SK-N-SH (cell line): Measurements from ENCODE around the gene PRKAG1. TPM values are rescaled to one million over a fixed set of nuclear protein-coding genes. Genes with fewer than 3 reads are reported as not detected.

Experiments used
- CTCF ChIA-PET: fragments of 300-600, 350-600 bp; formaldehyde crosslinking; extraction: SDS; loops from one replicate; lab custom pipeline; 2021; lab: Yijun Ruan, JAX
- POLR2A ChIA-PET: fragments of 350-600 bp; sonication (Branson Sonifier 250); formaldehyde crosslinking; extraction: SDS; loops from one replicate; lab custom pipeline; 2020; ENCODE audit warnings: antibody characterized with exemption, inconsistent platforms; lab: Yijun Ruan, JAX
- DNase-seq: peaks from one replicate; pipeline ENCODE4 v3.0.0; 2012
- H2AFZ ChIP-seq: fragments of 200-600 bp; sonication (generic); 2 replicates; pipeline ENCODE4 v1.8.1; 2016; ENCODE audit warnings: antibody characterized with exemption, mild to moderate bottlenecking, low read depth
- H3F3A ChIP-seq: fragments of 200-600 bp; sonication (generic); replicated peaks from 2 replicates; pipeline ENCODE3; 2016; ENCODE audit warnings: antibody characterized with exemption, mild to moderate bottlenecking; ENCODE audit not compliant: insufficient read depth
- H3K27ac ChIP-seq, 2 experiments: fragments of 200-500 bp in 1 of 2; fragments of 200-600 bp in 1 of 2; sonication (Bioruptor generic) in 1 of 2; sonication (generic), shearing (Covaris generic) in 1 of 2; 2 replicates each; pipeline versions ENCODE4 v1.5.1 to v1.6.1; 2014 to 2016; ENCODE audit warnings: low read depth in 2 of 2, inconsistent platforms in 1 of 2, low read length in 1 of 2, mild to moderate bottlenecking in 1 of 2, mixed read lengths in 1 of 2
- H3K27me3 ChIP-seq: fragments of 200-600 bp; sonication (generic), shearing (Covaris generic); 2 replicates; pipeline ENCODE4 v1.6.1; 2016; ENCODE audit warnings: mixed run types; ENCODE audit not compliant: insufficient read depth
- H3K36me3 ChIP-seq, 2 experiments: fragments of 200-500 bp in 1 of 2; fragments of 200-600 bp in 1 of 2; sonication (Bioruptor generic) in 1 of 2; sonication (generic) in 1 of 2; replicated peaks in 1 of 2; 2 replicates each; pipeline versions ENCODE3 to v1.5.1; 2014 to 2016; ENCODE audit warnings: low read length in 1 of 2, mild to moderate bottlenecking in 1 of 2; ENCODE audit not compliant: insufficient read depth in 2 of 2, control insufficient read depth in 1 of 2
- H3K4me1 ChIP-seq, 2 experiments: fragments of 200-500 bp in 1 of 2; fragments of 200-600 bp in 1 of 2; sonication (Bioruptor generic) in 1 of 2; sonication (generic), shearing (Covaris generic) in 1 of 2; 2 replicates each; pipeline versions ENCODE4 v1.5.1 to v1.6.1; 2014 to 2016; ENCODE audit warnings: low read depth in 1 of 2, low read length in 1 of 2, mixed run types in 1 of 2; ENCODE audit not compliant: insufficient read depth in 2 of 2, control insufficient read depth in 1 of 2
- H3K4me2 ChIP-seq: fragments of 200-600 bp; sonication (generic), shearing (Covaris generic); 2 replicates; pipeline ENCODE4 v1.6.1; 2017; ENCODE audit warnings: mixed run types
- H3K4me3 ChIP-seq, 2 experiments: fragments of 200-500 bp in 1 of 2; fragments of 200-600 bp in 1 of 2; sonication (Bioruptor generic) in 1 of 2; sonication (generic), shearing (Covaris generic) in 1 of 2; 2 replicates each; pipeline versions ENCODE4 v1.5.1 to v1.8.1; 2014 to 2016; ENCODE audit warnings: low read depth in 2 of 2, inconsistent platforms in 1 of 2, low read length in 1 of 2, mild to moderate bottlenecking in 1 of 2, mixed read lengths in 1 of 2, moderate library complexity in 1 of 2
- H3K79me2 ChIP-seq: fragments of 200-600 bp; sonication (generic); 2 replicates; pipeline ENCODE4 v1.8.1; 2017; ENCODE audit warnings: mild to moderate bottlenecking; ENCODE audit not compliant: insufficient read depth
- H3K9ac ChIP-seq: fragments of 200-600 bp; sonication (generic); 2 replicates; pipeline ENCODE4 v1.6.1; 2017; ENCODE audit warnings: mixed run types
- H3K9me2 ChIP-seq: fragments of 200-600 bp; sonication (generic); 2 replicates; pipeline ENCODE4 v1.6.1; 2017; ENCODE audit warnings: mixed run types
- H3K9me3 ChIP-seq: fragments of 200-600 bp; sonication (generic); 2 replicates; pipeline ENCODE4 v1.6.1; 2017; ENCODE audit warnings: mixed run types, mild to moderate bottlenecking, moderate library complexity
- H4K20me1 ChIP-seq: fragments of 200-600 bp; sonication (generic); 2 replicates; pipeline ENCODE4 v1.6.1; 2017; ENCODE audit warnings: mild to moderate bottlenecking, mixed run types; ENCODE audit not compliant: insufficient read depth
- CTCF ChIP-seq: fragments of 200-600 bp; sonication (generic); IDR thresholded peaks from 2 replicates; pipeline ENCODE4 v1.6.1; 2017; ENCODE audit warnings: antibody characterized with exemption, mild to moderate bottlenecking, moderate library complexity
- EZH2phosphoT487 ChIP-seq: fragments of 200-600 bp; sonication (generic); IDR thresholded peaks from 2 replicates; pipeline ENCODE4 v1.6.1; 2017; ENCODE audit warnings: low read depth, mixed run types, mild to moderate bottlenecking, antibody characterized with exemption, moderate library complexity, borderline replicate concordance
- FOSL2 ChIP-seq: IDR thresholded peaks from 2 replicates; pipeline ENCODE4 v1.4.0; 2012; ENCODE audit warnings: low read depth, mild to moderate bottlenecking, moderate library complexity, borderline replicate concordance
- FOXJ3 ChIP-seq: sonication (generic); formaldehyde crosslinking; IDR thresholded peaks from 2 replicates; pipeline ENCODE4 v1.5.1; 2020; ENCODE audit warnings: mild to moderate bottlenecking, missing genetic modification reagents
- GABPA ChIP-seq: IDR thresholded peaks from 2 replicates; pipeline ENCODE4 v1.4.0; 2012; ENCODE audit warnings: low read depth, mild to moderate bottlenecking
- MEF2A ChIP-seq: IDR thresholded peaks from 2 replicates; pipeline ENCODE4 v1.4.0; 2012; ENCODE audit warnings: low read depth, borderline replicate concordance
- PBX3 ChIP-seq: IDR thresholded peaks from 2 replicates; pipeline ENCODE4; 2012
- POLR2AphosphoS5 ChIP-seq: IDR thresholded peaks from 2 replicates; pipeline ENCODE4 v1.6.1; 2012; ENCODE audit warnings: low read depth, low read length
- RFX5 ChIP-seq: IDR thresholded peaks from 2 replicates; pipeline ENCODE4 v1.6.1; 2012; ENCODE audit warnings: mild to moderate bottlenecking, improper control_type of control experiment, low read length
- RXRA ChIP-seq: IDR thresholded peaks from 2 replicates; pipeline ENCODE4 v1.4.0; 2012; ENCODE audit warnings: low read depth, mild to moderate bottlenecking, borderline replicate concordance
- SIN3A ChIP-seq: IDR thresholded peaks from 2 replicates; pipeline ENCODE4 v1.6.1; 2012; ENCODE audit warnings: low read depth, mild to moderate bottlenecking, low read length, moderate library complexity, borderline replicate concordance
- SMC3 ChIP-seq: IDR thresholded peaks from 2 replicates; pipeline ENCODE4 v1.6.1; 2012; ENCODE audit warnings: low read depth, low read length, improper control_type of control experiment
- TCF12 ChIP-seq: IDR thresholded peaks from 2 replicates; pipeline ENCODE4 v1.4.0; 2012
- YY1 ChIP-seq: IDR thresholded peaks from 2 replicates; pipeline ENCODE4 v1.4.0; 2012; ENCODE audit warnings: low read depth, mild to moderate bottlenecking
- WGBS: methylation state at CpG from one replicate; pipeline ENCODE4 v1.1.6; 2017; ENCODE audit warnings: low lambda C conversion rate; 5-methylcytosine and 5-hydroxymethylcytosine counted together
- polyA plus RNA-seq, 3 experiments: library from polyadenylated mRNA; depleted of rRNA; stranded (reverse); fragments of >200 nt; gene quantifications; 2 replicates each; pipeline ENCODE4 v1.2.3, GENCODE V29; 2012
- TF ChIP-seq, protein P1 (sequence below): IDR thresholded peaks from 2 replicates; pipeline ENCODE4 v1.4.0; 2012; ENCODE audit warnings: low read depth, borderline replicate concordance
- TF ChIP-seq, protein P2 (sequence below): fragments of 150-350 bp; IDR thresholded peaks from 2 replicates; pipeline ENCODE4 v1.6.1; 2016; ENCODE audit warnings: mild to moderate bottlenecking, low read depth, low read length

The PRKAG1 gene
- polyA plus RNA-seq, 1 of the 3 experiments (the other 2 are of a cell fraction) = 75.1 TPM

- peak; percentile 74 for DNase-seq
- Histone ChIP-seq H3K9me3 (no peaks in the 10 kb centered on the region), H3K4me2 (peak overlapping the region; percentile 84), H3K4me1 (peaks cover 0 to 14% of the 10 kb centered on the region in 2 experiments; a peak in 2 of 4 replicates), H3K4me3 (no peak overlapping the region; a peak in 1 of 4 replicates), H3K79me2 (peaks cover 34% of the 10 kb centered on the region), H2AFZ (0 out of 2 replicates have a peak overlapping the region, but pooled peaks have one; percentile 65), H3K9ac (no peak overlapping the region), H3K27me3 (no peaks in the 10 kb centered on the region), H3K9me2 (no peaks in the 10 kb centered on the region), H3K27ac (peak overlapping the region; percentile 90 to 98), H3K36me3 (peaks cover 19 to 32% of the 10 kb centered on the region in 2 experiments), H4K20me1 (no peaks in the 10 kb centered on the region), H3F3A (peaks cover 23% of the 10 kb centered on the region)
- 73% methylated on average over 10 of the region's 10 CpGs for WGBS
- POLR2A ChIA-PET = interaction anchor here (0.8 to 1.4 kb wide), 6 partner anchors 11 to 111 kb away, joined by 3 to 6 read pairs (median 3); partner anchors contain the start of gene TUBA1B
- CTCF ChIA-PET = interaction anchor here (0.9 to 4.0 kb wide), 20 partner anchors 13 to 116 kb away, joined by 3 to 29 read pairs (median 4); partner anchors contain the start of genes TUBA1B and WNT1
- no peak for TF ChIP-seq YY1
- TF ChIP-seq, protein P1, sequence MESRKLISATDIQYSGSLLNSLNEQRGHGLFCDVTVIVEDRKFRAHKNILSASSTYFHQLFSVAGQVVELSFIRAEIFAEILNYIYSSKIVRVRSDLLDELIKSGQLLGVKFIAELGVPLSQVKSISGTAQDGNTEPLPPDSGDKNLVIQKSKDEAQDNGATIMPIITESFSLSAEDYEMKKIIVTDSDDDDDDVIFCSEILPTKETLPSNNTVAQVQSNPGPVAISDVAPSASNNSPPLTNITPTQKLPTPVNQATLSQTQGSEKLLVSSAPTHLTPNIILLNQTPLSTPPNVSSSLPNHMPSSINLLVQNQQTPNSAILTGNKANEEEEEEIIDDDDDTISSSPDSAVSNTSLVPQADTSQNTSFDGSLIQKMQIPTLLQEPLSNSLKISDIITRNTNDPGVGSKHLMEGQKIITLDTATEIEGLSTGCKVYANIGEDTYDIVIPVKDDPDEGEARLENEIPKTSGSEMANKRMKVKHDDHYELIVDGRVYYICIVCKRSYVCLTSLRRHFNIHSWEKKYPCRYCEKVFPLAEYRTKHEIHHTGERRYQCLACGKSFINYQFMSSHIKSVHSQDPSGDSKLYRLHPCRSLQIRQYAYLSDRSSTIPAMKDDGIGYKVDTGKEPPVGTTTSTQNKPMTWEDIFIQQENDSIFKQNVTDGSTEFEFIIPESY = no peak
- TF ChIP-seq RFX5 = no peak
- peak; percentile 42 for TF ChIP-seq CTCF
- TF ChIP-seq FOSL2 = no peak
- no peak for TF ChIP-seq POLR2AphosphoS5
- TF ChIP-seq TCF12 = no peak
Observed at GRCh38 chr12:49019443-49020324, 1.1 kb upstream of the PRKAG1 start.

DNA sequence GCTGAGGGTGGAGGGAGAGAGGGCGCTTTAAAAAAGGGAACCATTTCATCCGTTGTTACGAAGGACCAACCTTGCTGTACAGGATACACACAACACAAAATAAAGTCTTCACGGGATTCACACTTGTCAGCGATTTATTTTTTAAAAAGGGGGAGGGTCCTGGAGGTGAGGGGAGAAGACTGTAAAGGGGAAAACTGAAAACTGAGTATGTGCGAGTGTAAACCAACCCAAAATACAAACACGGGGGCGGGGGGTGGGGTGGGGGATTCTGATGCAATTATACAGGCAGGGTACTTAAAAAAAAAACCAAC is 499 bp upstream of the PRKAG1 start:
- no peak for DNase-seq
- Histone ChIP-seq H3K9me3 (no peaks in the 10 kb centered on the region), H3K4me2 (peak overlapping the region; percentile 84), H3K9me2 (no peaks in the 10 kb centered on the region), H4K20me1 (no peaks in the 10 kb centered on the region; the same call in 1 of the 2 replicates), H3K79me2 (peaks cover 39% of the 10 kb centered on the region)
- POLR2A ChIA-PET = interaction anchor here (1.4 kb wide), 1 partner anchor 12 kb away, joined by 5 read pairs; no protein-coding TSS in a partner anchor
- TF ChIP-seq SMC3 (no peak), EZH2phosphoT487 (no peak), SIN3A (no peak), RFX5 (no peak), GABPA (no peak), FOXJ3 (CRISPR knock-in tag) (no peak), POLR2AphosphoS5 (no peak), MEF2A (no peak), PBX3 (no peak), YY1 (no peak), RXRA (no peak), FOSL2 (no peak)
- TF ChIP-seq, protein P1 = no peak
- TF ChIP-seq, protein P2, sequence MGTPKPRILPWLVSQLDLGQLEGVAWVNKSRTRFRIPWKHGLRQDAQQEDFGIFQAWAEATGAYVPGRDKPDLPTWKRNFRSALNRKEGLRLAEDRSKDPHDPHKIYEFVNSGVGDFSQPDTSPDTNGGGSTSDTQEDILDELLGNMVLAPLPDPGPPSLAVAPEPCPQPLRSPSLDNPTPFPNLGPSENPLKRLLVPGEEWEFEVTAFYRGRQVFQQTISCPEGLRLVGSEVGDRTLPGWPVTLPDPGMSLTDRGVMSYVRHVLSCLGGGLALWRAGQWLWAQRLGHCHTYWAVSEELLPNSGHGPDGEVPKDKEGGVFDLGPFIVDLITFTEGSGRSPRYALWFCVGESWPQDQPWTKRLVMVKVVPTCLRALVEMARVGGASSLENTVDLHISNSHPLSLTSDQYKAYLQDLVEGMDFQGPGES = no peak
- TF ChIP-seq, all 33 proteins: peak for 0
- Histone ChIP-seq H3K4me1 (peaks cover 0 to 14% of the 10 kb centered on the region in 2 experiments; a peak in 2 of 4 replicates), H3F3A (peaks cover 21% of the 10 kb centered on the region), H3K36me3 (peaks cover 16 to 26% of the 10 kb centered on the region in 2 experiments), H3K27ac (peak overlapping the region; percentile 90 to 98), H3K4me3 (peak overlapping the region; percentile 79 to 93), H2AFZ (peak overlapping the region; percentile 65), H3K9ac (peak overlapping the region; percentile 91), H3K27me3 (no peaks in the 10 kb centered on the region)
- CTCF ChIA-PET = interaction anchor here (0.9 to 4.0 kb wide), 10 partner anchors 13 to 115 kb away, joined by 3 to 29 read pairs (median 6); partner anchors contain the start of genes TUBA1B and WNT1
- WGBS = 5% methylated on average over 8 of the region's 8 CpGs
